PFSK-1 (cell line): ENCODE data around the gene LRCH1.

Experiments
- POLR2AphosphoS5 ChIP-seq: IDR thresholded peaks from 2 replicates; pipeline ENCODE4 v1.6.1; 2012; ENCODE audit warnings: low read depth, mild to moderate bottlenecking, control low read depth, low read length, moderate library complexity
- TAF1 ChIP-seq: IDR thresholded peaks from 2 replicates; pipeline ENCODE4 v1.6.1; 2012; ENCODE audit warnings: low read length, control low read depth, borderline replicate concordance; ENCODE audit not compliant: insufficient read depth
- TF ChIP-seq, protein P1 (sequence below), 2 experiments: IDR thresholded peaks; 2 replicates each; pipeline versions ENCODE4 v1.6.1 to v1.8.0; 2011 to 2012; ENCODE audit warnings: low read depth in 2 of 2, low read length in 2 of 2, control low read depth in 1 of 2, inconsistent platforms in 1 of 2, mild to moderate bottlenecking in 1 of 2, moderate library complexity in 1 of 2; ENCODE audit not compliant: insufficient read depth in 1 of 2

DNA sequence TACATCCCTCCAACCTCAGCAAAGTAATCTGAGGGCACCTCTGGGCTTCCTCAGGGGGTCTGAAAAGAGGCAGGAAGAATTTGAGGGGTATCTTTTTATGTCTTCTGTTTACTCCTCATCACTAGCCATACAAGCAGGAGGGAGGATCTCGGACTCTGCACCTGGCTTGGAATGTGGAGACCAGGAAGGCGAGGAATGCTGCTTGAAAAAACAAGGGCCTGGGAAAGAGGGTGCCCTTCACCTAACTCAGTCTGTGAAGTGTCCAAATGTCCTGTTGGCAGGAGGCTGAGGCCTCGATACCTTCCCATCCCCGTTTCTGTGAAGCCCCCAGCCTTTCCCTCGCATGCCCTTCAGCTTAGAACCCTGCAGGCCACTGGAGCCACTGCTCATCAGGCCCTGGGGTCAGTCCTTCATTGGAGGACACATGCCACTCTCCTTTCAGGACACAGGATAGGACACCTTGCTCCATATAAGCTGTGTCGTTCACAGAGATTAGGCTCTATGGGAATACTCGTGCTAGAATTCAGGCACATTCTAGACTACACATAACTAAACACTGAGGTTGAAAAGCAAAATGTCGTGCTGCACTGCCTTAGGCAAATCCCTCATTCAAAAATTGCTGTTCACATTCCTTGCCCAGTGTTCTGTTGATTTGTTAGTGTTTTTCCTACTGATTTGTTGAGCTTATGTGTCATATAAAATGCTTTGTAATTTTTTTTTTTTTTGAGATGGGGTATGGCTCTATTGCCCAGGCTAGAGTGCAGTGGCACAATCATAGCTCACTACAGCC, 194.3 kb downstream of the LRCH1 start:
- TF ChIP-seq TAF1 (no peak), POLR2AphosphoS5 (no peak)
- TF ChIP-seq, protein P1, sequence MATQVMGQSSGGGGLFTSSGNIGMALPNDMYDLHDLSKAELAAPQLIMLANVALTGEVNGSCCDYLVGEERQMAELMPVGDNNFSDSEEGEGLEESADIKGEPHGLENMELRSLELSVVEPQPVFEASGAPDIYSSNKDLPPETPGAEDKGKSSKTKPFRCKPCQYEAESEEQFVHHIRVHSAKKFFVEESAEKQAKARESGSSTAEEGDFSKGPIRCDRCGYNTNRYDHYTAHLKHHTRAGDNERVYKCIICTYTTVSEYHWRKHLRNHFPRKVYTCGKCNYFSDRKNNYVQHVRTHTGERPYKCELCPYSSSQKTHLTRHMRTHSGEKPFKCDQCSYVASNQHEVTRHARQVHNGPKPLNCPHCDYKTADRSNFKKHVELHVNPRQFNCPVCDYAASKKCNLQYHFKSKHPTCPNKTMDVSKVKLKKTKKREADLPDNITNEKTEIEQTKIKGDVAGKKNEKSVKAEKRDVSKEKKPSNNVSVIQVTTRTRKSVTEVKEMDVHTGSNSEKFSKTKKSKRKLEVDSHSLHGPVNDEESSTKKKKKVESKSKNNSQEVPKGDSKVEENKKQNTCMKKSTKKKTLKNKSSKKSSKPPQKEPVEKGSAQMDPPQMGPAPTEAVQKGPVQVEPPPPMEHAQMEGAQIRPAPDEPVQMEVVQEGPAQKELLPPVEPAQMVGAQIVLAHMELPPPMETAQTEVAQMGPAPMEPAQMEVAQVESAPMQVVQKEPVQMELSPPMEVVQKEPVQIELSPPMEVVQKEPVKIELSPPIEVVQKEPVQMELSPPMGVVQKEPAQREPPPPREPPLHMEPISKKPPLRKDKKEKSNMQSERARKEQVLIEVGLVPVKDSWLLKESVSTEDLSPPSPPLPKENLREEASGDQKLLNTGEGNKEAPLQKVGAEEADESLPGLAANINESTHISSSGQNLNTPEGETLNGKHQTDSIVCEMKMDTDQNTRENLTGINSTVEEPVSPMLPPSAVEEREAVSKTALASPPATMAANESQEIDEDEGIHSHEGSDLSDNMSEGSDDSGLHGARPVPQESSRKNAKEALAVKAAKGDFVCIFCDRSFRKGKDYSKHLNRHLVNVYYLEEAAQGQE (IDR thresholded peaks at IDR 0.05; ENCODE audit: insufficient read depth in 1 of 2, low read depth in 2 of 2, low read length in 2 of 2), result no peak
